Superior temporal gyrus (tissue), 1 donor: Measurements from ENCODE around the gene PDCD4.
A peak's percentile ranks its signal among the peaks of the same experiment; 100 is the strongest.

Experiments
- DNase-seq: peaks from one replicate; pipeline ENCODE4 v3.0.0-alpha.2; 2016; ENCODE audit errors: extremely low spot score

PDCD4 gene

GRCh38 chr10:110919349-110919931 lies 47.7 kb downstream of the PDCD4 start, which contains the start of gene SHOC2:
Gene SHOC2, plus strand, starts transcription at chr10:110919604. Its CDS starts 44,755 bp downstream, at chr10:110964359.
- DNase-seq = no peak

GRCh38 chr10:110919971-110920881 lies 48.5 kb downstream of the PDCD4 start:
- DNase-seq = peak; percentile 45

- no peak for DNase-seq
These were observed 52.2 kb downstream of the PDCD4 start for GRCh38 chr10:110923856-110924493.

- DNase-seq = no peak
These were observed 55.7 kb downstream of the PDCD4 start for GRCh38 chr10:110927461-110927860.

- no peak for DNase-seq
These were observed 60.1 kb downstream of the PDCD4 start for GRCh38 chr10:110931769-110932381.

GRCh38 chr10:110932505-110933180 lies 60.9 kb downstream of the PDCD4 start:
- DNase-seq = no peak

DNA sequence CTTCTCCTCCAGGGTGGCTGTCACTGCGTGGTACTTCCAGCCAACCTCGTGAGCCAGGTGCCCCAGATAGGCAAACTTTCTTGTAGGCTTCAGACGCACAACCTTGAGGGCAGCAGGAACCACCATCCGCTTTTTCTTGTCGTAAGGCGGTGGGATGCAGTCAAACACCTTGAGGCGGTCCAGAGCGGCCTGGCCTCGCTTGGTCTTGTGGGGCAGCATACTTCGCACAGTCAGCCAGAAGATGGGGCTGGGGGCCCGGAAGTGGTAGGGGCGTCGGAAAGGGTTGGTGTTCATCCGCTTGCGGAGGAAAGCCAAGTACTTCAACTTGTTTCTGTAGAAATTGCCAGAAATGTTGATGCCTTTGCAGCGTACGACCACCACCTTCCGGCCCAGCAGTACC lies 65.0 kb downstream of the PDCD4 start:
- no peak for DNase-seq

GRCh38 chr10:110939419-110939818 lies 67.7 kb downstream of the PDCD4 start:
- no peak for DNase-seq

DNA sequence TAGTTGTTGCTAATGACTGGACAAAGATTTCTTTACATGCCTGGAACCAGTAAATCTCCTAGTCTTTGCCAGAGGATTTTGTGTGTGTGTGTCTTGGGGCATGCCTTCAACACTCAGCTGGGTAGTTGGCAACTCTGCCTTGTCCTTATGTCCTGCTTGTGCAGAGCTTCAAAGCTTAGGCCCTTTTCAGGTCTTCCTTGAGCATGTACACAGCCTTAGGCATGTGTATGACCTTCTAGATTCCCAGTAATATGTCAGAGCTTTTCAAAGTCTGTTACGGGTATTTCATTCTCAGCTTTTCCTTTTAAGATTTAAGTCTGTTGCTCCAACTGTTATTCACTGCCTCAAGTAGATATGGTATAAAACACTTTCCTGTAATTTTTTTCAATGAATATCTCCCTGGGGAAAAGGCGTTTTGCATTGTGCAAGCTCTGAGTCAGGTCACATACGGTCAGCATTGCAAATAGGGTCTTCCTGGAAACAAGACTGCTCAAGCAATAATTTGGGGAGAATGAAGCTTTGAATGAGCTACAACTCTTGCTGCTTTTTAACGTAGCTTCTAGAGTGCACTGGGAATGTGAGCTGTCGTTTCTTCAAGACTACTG lies 73.2 kb downstream of the PDCD4 start:
- DNase-seq = no peak

- DNase-seq = no peak
These were observed 74.8 kb downstream of the PDCD4 start for GRCh38 chr10:110946496-110946895.

- no peak for DNase-seq
These were observed 75.4 kb downstream of the PDCD4 start for GRCh38 chr10:110947061-110947595.
